Pulmonary artery endothelial cell (primary cell): ENCODE data around the gene CTSH. TPM values are rescaled to one million over a fixed set of nuclear protein-coding genes. Genes with fewer than 3 reads are reported as not detected.
"Not testable (repeated sequence)": the region's sequence is repeated elsewhere in the genome, so short reads cannot be mapped to it uniquely, and the experiment has no call there.

Experiments used
- DNase-seq: peaks from one replicate; pipeline ENCODE4 v3.0.0-alpha.2; 2011; ENCODE audit warnings: low read depth, low spot score
- total RNA-seq: library from RNA; depleted of rRNA; stranded (reverse); fragments of >200 nt; gene quantifications from 2 replicates; pipeline ENCODE4 v1.2.3, GENCODE V29; 2014

Gene CTSH
- total RNA-seq, 1 donor from 2014 or later: 0.79 TPM

DNA sequence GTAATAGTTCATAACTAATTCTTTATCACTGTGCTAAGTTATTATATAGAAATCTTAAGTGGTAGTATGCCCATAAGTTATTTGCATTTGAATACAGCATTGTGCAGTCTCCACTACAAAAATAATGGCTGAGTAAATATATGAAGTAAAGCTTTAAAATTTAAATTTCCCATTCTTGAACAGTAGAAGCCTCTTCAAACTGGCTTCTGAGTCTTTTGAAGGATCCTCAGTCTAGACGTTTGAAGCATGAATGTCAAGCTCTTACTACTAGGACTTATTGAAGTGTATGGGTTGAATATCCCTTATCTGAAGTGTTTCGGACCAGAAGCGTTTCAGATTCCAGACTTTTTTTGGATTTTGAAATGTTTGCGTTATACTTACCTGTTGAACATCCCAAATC lies 55.8 kb downstream of the CTSH start:
- DNase-seq: no peak

DNA sequence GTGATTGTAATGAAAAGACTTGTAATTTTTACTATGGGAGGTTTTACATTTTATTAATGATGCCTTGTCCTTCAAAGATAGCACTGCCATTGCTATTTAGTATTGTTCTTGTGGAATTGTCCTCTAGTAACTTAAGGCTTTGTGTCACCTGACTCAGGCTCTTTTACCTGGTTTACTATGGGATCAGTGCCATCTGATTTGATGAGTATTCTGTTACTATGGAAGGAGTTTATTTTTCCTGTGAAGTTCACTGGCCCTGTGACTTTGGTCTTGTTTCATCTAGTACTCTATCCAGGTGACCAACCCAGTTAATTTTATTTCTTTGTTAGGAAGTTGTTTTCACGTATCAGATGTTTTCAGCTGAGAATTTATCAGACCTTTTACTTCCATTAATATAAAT lies 63.2 kb downstream of the CTSH start:
- no peak for DNase-seq

DNA sequence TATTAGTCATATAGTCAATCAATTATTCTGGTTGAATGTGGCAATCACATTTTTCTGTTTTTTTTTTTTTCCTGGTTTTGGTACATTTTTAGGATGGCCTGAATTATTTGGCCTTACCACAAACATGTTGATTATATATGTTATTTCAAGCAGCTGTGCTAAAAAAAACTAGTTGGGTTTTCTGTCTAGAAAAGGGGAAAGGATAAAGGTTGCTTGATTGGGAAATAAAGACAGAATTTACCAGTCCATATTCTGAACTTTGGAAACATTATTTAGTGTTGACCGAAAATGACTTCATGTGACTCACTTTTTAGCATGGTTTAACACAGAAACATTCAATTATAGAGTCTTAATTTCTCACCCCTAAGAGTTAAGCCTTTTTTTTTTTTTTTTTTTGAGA lies 64.0 kb downstream of the CTSH start:
- no peak for DNase-seq

DNA sequence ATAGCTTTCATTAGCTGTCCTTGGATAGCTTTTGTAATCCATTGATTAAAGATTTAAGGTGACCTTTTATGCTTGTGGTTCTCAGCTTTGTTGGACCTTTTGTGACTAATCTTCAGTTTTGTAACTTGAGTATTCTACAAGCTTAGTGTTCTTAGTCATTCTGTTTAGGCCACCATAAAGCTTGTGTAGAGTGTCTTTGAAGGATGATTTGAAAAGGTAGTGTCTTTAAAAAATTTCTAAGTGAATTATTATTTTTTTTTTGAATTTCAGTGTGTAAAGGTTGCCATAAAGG lies 64.7 kb downstream of the CTSH start:
- DNase-seq: no peak

DNA sequence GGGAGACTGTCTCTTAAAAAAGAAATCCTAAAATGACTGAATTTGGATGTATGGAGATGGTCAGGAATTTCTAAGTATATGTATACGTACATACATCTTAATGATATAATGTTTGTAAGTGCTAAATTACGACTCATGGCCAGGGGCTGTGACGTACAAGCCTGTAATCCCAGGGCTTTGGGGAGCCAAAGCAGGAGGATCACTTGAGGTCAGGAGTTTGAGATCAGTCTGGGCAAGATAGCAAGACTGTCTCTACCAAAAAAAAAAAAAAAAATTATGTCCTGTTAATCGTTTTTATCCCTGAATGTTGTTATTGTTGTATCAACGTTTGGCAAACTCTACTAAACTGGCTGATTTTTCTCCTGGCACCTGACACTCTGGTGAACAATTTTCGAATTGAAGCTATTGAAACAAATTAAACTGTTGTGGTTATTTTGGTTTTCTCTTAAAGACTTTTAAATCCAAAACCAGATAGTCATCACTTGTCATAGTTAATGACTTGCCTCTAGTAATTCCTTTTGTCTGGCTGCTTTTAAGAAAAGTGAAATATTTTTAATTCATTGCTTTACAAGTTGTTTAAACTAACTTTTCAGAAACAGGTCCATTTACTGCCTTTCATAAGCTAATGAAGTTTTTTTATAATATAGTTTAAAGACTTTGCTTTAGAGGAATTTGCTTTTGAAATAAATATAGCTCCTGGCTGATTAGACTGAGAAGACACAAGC lies 65.2 kb downstream of the CTSH start:
- no peak for DNase-seq

DNA sequence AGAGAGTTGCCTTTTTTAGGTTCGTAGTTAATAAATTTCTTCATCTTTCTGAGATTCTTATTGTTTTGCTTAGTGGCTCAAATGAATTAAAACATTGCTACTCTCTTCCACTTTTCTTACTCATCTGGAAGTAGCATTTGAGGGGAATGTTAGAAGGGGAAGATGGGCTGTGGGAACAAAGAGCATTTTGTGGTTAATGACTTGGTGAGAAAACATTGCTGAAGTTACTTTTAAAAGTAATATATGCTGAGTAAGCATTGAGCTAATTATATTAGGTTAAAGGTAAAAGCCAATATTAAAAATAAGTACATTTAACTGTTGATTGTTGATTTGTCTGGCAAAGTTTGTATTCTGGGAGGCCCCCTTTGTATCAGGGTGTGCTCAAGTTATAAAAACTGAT lies 66.5 kb downstream of the CTSH start:
- no peak for DNase-seq

DNA sequence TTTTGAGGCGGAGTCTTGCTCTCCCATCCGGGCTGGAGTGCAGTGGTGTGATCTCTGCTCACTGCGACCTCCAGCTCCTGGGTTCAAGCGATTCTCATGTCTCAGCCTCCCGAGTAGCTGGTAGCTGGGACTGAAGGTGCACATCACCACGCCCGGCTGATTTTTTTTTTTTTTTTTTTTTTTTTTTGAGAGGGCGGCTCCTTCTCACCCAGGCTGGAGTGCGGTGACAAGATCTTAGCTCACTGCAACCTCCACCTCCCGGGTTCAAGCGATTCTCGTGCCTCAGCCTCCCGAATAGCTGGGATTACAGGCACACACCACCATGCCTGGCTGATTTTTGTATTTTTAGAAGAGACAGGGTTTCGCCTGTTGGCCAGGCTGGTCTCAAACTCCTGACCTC lies 67.9 kb downstream of the CTSH start:
- not testable (repeated sequence) for DNase-seq

DNA sequence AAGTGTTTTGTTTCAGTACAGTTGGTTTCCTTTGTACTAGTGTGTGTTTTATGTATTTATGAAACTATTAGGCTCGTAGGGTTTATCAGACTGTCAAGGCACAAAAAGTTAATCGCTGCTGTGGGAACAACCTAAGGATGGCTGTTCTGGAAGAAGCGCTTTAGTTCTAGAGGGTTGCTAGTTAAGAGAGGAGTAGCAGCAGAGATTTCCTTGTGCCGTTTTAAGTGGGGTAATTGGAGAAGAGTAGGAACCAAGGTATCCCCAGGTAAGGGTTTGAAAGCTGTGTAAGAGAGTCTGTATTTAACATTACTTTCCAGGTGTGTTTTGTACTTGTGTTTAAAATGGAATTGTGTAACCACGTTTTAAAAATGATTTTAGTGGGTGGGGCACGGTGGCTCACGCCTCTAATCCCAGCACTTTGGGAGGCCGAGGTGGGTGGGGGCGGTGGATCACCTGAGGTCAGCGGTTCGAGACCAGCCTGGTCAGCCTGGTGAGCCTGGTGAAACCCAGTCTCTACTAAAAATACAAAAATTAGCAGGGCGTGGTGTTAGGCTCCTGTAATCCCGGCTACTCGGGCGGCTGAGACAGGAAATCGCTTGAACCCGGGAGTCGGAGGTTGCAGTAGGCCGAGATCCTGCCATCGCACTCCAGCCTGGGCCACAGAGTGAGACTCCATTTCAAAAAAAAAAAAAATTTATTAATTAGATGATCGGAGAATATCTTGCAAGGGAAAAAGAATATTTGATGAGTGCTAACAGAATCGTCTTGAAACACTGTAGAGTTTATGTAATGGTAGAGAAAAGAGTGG lies 69.5 kb downstream of the CTSH start:
- DNase-seq: no peak

DNA sequence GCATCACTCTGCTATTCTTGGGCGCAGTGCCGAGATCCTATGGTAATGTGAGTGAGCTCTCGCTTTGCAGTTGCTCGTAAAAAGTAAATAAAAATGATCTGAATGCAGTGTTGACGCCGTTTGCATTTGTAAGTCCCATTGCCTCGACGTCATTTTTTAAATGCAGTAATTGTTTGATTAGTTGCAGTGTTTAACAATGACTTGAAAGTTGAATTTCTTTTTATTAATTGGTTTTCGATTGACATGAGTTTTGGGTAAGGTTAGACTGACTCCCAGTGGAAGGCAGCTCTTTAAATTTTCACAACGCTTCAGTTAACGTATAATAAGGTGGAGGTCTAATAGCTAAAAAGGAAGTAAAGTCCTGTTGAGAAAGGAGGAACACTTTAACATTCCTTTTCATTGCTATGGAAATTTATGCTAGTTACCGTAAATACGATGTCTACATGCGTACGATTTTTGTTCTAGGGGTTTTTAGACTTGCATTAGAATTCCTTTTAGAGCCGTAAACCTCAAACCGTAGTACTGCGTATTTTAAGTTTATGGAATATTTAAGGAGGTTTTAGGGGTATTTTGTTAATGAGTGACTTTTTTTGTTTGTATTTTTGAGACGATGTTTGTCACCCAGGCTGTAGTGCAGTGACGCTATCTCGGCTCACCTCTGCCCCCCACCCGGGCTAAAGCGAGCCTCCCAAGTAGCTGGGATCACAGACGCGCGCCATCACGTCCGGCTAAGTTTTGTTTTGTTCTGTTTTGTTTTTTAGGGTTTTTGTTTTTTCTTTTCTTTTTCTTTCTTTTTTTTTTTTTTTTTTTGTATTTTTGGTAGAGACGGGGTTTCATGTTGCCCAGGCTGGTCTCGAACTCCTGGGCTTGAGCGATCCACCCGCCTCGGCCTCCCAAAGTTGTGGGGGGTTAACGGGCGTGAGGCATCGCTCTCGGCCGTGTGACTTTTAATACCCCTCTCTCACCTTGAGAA lies 70.8 kb downstream of the CTSH start:
- DNase-seq: no peak

DNA sequence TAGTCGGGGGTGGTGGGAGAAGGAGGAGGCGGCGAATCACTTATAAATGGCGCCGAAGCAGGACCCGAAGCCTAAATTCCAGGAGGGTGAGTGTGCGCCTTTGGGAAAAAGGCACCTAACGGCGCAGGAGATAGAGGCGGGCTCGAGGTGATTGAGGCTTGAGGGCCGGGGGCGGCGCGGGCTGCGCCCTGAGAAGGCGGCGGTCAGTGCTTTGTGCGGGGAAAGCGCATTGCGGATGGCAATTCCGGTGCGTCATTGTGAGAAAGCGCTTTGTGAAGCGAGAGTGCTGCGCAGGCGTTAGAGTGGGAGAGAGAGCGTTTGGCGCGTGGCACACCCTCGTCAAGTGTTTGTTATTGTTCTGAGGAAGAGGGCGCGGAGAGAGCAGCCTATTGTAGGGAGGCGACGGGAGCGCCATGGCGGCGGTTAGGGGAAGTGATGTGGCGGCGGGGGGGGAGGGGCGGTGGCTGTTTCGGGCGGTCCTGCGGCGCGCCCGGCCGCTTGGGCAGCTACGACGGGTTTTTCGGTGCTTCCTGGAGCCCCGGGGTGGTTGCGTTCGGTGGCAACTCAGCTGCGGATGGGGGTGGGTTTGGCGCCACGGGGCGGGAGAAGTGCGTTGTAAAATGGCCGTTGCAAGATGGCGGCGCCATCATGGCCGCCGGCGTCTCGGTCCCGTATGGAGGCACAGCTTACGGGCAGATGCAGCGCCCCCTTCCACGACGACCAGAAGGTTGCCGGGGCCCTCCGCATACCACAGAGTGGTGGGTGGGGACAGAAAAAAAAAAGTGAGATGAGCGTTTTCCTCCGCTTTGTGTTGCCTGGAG lies 71.7 kb downstream of the CTSH start:
- peak; percentile 78 for DNase-seq

DNA sequence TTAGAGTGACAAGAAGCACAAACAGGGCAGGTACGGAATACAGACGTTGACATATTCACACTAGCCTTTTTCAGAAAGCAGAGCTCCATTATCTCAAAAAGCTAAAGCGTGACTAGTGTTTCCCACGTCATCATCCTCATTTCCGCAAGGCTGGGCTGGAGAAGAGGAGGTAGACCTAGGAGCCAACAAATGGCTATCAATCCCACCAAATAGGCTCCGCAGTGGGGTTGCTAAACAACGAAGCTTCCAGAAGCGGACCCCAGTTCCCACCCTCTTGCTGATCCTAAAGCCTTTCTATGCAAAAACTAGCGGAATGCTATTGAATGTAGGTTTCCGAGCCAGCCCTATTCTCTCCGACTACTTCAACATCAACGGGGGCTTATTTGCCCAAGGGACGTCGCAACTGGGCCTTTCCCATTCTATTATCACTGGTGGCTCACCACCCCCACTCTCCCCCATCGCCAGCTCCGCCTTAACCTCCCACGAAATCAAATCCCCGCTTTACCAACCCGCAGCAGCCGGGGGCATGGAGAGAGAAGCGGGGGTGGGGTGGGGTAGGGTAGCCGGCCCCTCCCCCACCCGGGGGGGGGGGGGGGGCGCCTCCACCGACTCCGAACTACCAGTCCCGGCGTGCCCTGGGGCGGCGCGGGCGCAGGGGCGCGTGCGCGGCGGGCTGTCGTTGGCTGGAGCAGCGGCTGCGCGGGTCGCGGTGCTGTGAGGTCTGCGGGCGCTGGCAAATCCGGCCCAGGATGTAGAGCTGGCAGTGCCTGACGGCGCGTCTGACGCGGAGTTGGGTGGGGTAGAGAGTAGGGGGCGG lies 72.5 kb downstream of the CTSH start, which contains the start of gene MORF4L1:
Gene MORF4L1 (plus strand): TSS at position 736 of the 817 bp plus-strand sequence. CDS start 128 bp downstream, outside the sequence.
- peak; percentile 83 for DNase-seq

DNA sequence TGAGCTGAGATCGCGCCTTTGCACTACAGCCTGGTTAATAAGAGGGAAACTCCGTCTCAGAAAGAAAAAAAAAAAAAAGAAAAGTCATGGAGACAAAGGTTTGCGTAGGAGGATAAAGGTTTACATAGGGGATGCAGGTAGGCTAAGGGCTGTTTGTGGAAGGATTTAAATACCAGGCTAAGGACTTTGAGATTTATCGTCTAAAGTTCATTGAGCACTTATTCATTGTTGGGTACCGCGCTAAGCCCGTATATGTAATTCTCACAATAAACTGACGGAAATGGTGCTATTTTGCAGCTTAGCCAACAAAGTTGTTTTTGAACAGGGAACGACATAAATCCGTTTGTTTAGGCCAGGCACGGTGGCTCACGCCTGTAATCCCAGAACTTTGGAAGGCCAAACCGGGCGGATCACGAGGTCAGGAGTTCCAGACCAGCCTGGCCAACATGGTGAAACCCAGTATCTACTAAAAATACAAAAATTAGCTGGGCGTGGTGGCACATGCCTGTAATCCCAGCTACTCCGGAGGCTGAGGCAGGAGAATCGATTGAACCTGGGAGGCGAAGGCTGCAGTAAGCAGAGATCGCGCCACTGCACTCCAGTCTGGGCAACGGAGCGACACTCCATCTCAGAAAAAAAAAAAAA lies 73.2 kb downstream of the CTSH start:
- not testable (repeated sequence) for DNase-seq

Other genes with a start within 250 kb of the CTSH start
- gene ADAMTS7, start 133.6 kb downstream of the CTSH start, total RNA-seq: 6.6 and 11.5 TPM in 2 replicates
- gene MORF4L1, start 72.2 kb downstream of the CTSH start, total RNA-seq: 343 and 401 TPM in 2 replicates
- gene RASGRF1, start 145.7 kb upstream of the CTSH start, total RNA-seq: not detected in 2 replicates